Kidney epithelial cell (primary cell): ENCODE data around the gene LTO1. TPM values are rescaled to one million over a fixed set of nuclear protein-coding genes. Genes with fewer than 3 reads are reported as not detected.

Experiments used
- DNase-seq: peaks from one replicate; pipeline ENCODE4 v3.0.0-alpha.2; 2010; ENCODE audit warnings: low read depth
- H3K27me3 ChIP-seq: 2 replicates; pipeline ENCODE4 v1.6.0; 2011; ENCODE audit warnings: low read length; ENCODE audit not compliant: control insufficient read depth, insufficient read depth
- H3K36me3 ChIP-seq: 2 replicates; pipeline ENCODE4 v1.5.1; 2011; ENCODE audit warnings: low read length; ENCODE audit not compliant: control insufficient read depth, insufficient read depth
- H3K4me3 ChIP-seq: 2 replicates; pipeline ENCODE4 v1.5.1; 2011; ENCODE audit warnings: low read depth, mild to moderate bottlenecking, control low read depth, low read length
- total RNA-seq: library from RNA; depleted of rRNA; stranded (reverse); fragments of >200 nt; gene quantifications from 2 replicates; pipeline ENCODE4 v1.2.3, GENCODE V29; 2015
- TF ChIP-seq, protein P1 (sequence below): IDR thresholded peaks from 2 replicates; pipeline ENCODE4 v1.5.1; 2011; ENCODE audit warnings: mild to moderate bottlenecking, moderate library complexity, low read length, control low read depth, inconsistent platforms; ENCODE audit not compliant: insufficient read depth, poor library complexity, severe bottlenecking

Gene LTO1
- total RNA-seq, 1 donor from 2014 or later = 18.6 TPM

DNA sequence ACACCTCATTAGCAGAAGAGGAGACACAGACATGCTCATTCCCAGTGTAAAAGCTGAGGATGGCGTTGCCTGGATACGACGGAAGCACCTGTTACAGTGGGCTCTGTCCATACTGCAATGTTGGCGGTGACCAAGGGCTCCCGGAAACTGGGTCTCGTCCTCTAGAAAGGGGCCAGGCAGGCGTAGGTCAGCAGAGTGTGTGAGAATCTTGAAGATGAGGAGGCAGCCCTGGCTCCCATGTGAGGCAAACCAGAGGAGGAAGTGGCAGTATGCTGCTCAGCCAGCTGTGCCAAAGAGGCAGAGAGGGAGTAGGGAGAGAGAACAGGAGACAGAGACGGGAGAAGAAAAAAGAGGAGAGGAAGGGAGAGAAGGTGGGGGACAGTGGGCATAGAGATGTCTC lies 10.3 kb downstream of the LTO1 start:
- Histone ChIP-seq H3K36me3 (peaks cover 2% of the 10 kb centered on the region), H3K4me3 (no peak overlapping the region), H3K27me3 (no peaks in the 10 kb centered on the region)
- DNase-seq = no peak
- TF ChIP-seq, protein P1, sequence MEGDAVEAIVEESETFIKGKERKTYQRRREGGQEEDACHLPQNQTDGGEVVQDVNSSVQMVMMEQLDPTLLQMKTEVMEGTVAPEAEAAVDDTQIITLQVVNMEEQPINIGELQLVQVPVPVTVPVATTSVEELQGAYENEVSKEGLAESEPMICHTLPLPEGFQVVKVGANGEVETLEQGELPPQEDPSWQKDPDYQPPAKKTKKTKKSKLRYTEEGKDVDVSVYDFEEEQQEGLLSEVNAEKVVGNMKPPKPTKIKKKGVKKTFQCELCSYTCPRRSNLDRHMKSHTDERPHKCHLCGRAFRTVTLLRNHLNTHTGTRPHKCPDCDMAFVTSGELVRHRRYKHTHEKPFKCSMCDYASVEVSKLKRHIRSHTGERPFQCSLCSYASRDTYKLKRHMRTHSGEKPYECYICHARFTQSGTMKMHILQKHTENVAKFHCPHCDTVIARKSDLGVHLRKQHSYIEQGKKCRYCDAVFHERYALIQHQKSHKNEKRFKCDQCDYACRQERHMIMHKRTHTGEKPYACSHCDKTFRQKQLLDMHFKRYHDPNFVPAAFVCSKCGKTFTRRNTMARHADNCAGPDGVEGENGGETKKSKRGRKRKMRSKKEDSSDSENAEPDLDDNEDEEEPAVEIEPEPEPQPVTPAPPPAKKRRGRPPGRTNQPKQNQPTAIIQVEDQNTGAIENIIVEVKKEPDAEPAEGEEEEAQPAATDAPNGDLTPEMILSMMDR = no peak

DNA sequence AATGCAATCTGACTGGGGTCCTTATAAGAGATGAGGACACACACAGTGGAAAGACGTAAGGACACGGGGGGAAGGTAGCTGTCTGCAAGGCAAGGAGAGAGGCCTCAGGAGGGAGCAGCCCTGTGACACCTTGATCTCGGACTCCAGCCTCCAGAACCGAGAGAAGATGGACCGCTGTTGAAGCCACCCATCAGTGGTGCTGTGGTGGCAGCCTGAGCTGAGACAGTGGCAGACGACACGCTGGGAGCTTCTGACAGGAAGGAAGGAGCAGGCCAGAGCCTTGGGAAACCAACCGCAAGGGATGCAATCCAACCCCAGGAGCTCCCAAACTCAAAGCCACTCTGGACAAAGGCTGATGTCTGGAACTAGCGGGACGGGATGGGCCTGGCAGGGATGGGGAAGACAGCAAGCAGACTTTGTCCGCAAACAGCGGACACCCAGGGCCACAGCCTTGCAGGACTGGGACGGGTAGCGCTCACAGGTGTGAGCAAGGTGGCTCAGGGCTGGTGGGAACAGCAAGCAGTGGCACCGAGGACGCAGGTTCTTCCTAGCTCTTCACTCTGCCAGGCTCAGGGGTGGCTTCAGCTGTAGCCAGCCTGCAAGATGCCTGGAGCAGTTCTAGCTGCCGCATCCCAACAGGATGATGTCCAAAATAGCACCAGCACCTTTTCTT lies 10.9 kb downstream of the LTO1 start:
- Histone ChIP-seq H3K27me3 (no peaks in the 10 kb centered on the region), H3K4me3 (no peak overlapping the region), H3K36me3 (peaks cover 2% of the 10 kb centered on the region)
- TF ChIP-seq, protein P1 = no peak
- DNase-seq = no peak

DNA sequence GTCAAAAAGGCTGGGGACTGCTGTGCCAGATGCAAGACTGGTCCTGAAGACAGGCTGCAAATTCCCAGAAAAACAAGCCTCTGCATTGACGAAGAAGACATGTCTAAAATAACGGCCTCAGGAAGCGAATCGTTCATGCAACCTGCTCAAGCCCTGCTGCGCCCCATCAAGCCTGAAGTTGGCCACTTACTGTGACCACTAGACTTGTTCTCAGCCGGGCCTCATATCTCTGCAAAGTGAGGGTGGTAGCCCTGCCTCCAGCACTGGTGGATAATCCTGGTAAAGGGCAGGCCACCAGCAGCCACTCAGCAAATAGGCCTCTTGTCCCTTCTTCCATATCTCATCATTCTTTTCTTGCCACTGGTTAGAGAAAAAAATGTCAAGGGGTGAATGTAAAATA lies 11.8 kb downstream of the LTO1 start:
- TF ChIP-seq, protein P1 = no peak
- peaks cover 2% of the 10 kb centered on the region for H3K36me3 ChIP-seq
- no peak overlapping the region for H3K4me3 ChIP-seq
- DNase-seq = no peak
- H3K27me3 ChIP-seq = no peaks in the 10 kb centered on the region

DNA sequence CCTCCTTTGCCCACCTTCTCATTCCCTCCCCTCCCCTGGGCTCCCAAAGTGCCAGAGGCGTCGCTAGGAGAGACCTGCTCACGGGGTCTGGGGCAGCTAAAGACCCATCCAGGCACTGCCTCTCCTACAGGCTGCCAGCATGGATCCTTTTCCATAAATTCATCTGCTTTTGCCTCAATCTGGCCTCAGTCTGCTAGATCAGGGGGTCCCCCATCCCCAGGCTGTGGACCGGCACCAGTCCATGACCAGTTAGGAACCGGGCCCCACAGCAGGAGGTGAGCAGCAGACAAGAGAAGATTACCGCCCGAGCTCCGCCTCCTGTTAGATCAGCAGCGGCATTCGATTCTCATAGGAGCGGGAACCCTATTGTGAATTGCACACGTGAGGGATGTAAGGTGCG lies 12.3 kb downstream of the LTO1 start:
- H3K27me3 ChIP-seq = no peaks in the 10 kb centered on the region

DNA sequence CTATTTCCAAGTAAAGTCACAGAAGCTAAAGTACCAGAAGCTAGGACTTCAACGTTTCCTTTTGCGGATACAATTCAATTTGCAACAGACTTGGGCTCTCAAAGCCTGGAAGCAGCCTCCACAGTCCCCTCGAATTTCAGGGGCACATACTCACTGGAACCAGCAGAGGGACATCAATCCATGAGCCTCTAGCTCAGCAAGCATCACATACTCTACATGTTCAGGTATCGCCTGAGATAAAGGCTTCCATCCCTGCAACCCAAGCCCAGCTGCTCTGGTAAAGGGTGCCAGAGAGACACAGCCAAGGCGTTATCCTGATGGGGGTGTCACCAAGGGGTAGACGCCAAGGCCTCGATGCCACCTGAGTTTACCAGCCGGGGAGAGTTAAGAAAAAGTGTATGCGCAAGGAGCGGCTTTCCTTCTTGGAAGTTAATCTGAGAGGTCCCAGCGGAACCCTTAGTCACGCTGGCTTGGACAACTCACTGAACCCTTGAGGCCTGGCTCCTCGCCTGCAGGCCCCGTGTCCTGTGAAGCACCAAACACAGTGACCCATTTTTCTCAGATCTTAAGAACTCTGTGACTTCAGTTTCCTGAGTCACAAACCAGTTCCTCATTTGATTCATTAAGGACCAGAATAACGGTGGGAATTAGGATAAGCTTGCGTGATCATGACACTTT lies 13.0 kb downstream of the LTO1 start:
- Histone ChIP-seq H3K4me3 (no peak overlapping the region), H3K36me3 (peaks cover under 1% of the 10 kb centered on the region)
- TF ChIP-seq, protein P1 = peak; percentile 19

More for the DNA sequence above, 12.3 kb downstream of the LTO1 start:
- TF ChIP-seq, protein P1 = no peak
- H3K4me3 ChIP-seq = no peak overlapping the region
- no peak for DNase-seq
- H3K36me3 ChIP-seq = peaks cover 2% of the 10 kb centered on the region

DNA sequence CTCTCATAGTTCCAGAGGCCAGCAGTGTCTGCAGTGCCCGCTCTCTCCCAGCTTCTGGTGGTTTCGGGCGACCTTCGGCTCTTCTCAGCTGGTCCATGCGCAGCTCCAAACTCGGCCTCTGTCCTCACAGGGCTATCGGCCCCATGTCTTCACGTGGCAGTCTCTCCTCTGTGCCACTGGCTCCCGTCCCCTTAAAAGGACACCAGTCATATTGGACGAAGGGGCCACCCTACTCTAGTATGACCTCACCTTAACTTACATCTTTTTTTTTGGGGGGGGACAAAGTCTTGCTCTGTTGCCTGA lies 13.8 kb downstream of the LTO1 start:
- TF ChIP-seq, protein P1 = no peak

More for the DNA sequence above, 13.0 kb downstream of the LTO1 start:
- H3K27me3 ChIP-seq = no peaks in the 10 kb centered on the region
- DNase-seq = no peak

More for the DNA sequence above, 13.8 kb downstream of the LTO1 start:
- H3K27me3 ChIP-seq = no peaks in the 10 kb centered on the region
- no peaks in the 10 kb centered on the region for H3K36me3 ChIP-seq
- H3K4me3 ChIP-seq = no peak overlapping the region
- no peak for DNase-seq
